HG02970 (cell line): Measurements from ENCODE around the gene GSTT4.
"Not testable (repeated sequence)": the region's sequence is repeated elsewhere in the genome, so short reads cannot be mapped to it uniquely, and the experiment has no call there.

Experiments
- ATAC-seq: cut with Tn5 transposase; IDR thresholded peaks from one replicate; pipeline ENCODE4 v1.9.1; 2021; ENCODE audit warnings: mild to moderate bottlenecking, moderate library complexity, moderate number of reproducible peaks; ENCODE audit not compliant: unreplicated experiment, low FRiP score

Gene GSTT4

DNA sequence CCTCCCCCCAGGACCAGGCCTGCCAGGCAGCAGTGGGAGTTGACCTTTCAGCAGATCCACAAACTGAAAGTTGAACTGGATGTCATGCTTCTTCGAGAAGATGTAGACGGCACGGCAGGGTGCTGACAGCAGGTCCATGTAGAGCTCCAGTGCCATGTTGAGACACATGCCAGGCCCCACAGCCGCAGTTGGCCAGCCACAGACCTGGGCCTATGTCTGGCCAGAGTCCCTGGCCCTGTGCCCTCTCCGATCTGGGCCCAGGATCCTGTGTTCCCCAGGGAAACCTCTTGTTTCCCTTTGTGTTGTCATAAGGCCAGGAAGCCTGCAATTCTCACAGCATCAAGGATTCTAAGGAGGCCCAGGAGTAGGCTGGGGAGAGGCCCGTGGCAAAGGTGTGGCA is at the start of gene GSTT4:
Gene GSTT4 (minus strand): TSS at position 253 of the 400 bp plus-strand sequence. CDS start 97 bp downstream, at position 156.
- no peak for ATAC-seq

DNA sequence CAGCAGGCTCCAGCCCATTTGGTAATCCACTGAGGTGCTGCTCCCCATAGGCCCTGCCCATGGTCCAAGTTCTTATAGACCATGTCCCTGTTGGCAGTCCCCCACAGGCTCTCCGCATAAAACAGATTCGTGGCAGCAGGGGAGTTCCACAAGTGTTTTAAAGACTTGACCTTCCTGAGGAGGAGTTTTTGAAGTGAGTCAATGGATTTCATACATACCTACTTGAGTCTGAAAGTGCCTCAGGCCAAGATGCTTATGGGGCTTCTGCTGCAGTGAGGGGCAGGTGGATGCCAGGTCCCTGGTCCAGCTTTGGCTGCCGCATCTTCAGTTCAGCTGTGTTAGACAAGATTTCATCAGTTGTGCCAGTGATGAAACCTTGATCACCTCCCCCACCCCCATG is 49.1 kb upstream of the GSTT4 start:
- ATAC-seq: no peak

DNA sequence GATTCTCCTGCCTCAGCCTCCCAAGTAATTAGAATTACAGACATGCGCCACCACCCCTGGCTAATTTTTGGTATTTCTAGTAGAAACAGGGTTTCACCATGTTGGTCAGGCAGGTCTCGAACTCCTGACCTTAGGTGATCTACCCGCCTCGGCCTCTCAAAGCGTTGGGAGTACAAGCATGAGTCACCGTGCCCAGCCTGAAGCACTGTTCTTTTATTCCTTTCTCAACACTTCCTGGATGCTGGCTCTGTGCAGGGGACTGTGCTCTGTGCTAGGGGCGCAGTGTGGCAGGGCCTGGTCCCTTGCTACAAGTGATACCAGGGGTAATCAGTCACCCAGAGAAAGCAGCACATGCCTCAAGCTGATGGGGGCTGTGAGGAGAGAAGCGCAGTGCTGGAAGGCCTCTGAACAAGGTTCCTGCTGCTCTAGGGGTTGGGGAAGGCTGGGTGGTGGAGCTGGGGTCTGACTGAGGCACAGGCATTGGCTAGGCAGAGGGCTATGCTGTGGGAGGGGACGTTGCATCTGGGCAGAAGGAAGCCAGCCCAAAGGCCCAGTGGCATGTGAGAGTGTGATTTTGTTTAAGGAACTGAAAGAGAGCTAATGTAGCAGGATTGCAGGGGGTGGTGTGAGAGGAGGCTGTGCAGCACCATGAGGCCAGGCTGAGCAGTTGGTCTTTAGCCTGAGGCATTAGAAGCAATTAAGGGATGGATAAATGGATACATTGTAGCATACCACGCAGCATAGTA is 48.4 kb upstream of the GSTT4 start:
- ATAC-seq: no peak

- ATAC-seq: no peak
These were observed 46.3 kb upstream of the GSTT4 start for GRCh38 chr22:24051568-24051967.

DNA sequence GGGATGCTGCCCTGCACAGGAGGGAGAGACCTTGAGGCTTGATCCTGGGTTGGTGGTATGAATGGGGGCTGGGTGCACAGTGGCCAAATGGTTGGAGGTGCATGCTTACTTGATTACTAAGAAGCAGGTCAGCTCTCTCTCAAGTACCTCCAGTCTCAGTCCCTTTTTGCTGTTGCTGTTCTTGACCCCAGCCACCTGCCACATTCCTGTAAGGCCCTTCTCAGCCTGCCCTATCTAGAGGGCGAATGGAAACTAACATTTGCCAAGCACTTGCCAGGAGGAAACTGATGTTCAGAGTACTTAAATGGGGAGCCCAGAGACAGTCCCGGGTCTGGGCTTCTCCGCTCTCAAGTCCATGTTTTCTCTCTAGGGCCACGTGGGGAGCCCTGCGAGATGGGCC is 45.8 kb upstream of the GSTT4 start:
- no peak for ATAC-seq

DNA sequence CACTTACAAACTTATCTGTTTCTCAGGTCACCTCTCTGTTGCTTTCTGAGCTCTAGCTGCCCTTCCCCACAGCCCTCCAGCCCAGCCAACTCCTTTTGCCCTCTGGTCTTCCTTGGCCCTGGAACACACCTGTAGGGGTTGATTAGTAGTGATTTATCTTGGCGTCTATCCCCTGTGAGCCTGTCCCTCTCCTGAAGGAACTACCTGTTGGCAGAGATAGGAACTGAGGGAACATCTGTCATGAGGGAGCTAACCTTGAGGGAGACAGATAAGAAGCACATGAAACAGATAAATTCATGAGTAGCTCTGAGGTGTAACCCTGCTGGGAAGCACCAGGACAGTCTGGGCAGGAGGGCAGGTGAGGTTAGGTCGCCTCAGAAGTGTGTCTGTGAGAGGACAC is 44.7 kb upstream of the GSTT4 start:
- ATAC-seq: no peak

- no peak for ATAC-seq
These were observed 44.0 kb upstream of the GSTT4 start for GRCh38 chr22:24049211-24049610.

- ATAC-seq: no peak
These were observed 40.8 kb upstream of the GSTT4 start for GRCh38 chr22:24046024-24046423.

DNA sequence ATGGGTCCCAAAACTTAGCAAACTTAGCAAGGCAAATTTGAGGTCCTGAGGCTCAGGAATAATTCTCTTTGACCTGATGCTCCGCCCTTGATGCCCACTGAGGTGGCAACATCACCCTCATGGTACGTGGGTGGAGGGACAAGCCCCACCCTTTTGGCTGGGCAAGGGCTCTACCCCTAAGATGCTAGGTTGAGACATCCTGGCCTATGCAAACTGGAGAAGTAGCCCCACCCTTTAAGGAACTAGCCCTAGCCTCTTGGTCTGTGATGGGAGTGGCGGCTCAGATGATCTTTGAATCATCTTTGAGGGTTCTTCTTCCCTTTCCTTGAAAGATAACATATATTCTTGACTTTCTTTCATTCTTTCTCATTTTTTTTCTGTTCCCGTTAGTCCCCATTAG is 38.7 kb upstream of the GSTT4 start:
- ATAC-seq: no peak

- ATAC-seq: not testable (repeated sequence)
These were observed 38.2 kb upstream of the GSTT4 start for GRCh38 chr22:24043465-24043864.

DNA sequence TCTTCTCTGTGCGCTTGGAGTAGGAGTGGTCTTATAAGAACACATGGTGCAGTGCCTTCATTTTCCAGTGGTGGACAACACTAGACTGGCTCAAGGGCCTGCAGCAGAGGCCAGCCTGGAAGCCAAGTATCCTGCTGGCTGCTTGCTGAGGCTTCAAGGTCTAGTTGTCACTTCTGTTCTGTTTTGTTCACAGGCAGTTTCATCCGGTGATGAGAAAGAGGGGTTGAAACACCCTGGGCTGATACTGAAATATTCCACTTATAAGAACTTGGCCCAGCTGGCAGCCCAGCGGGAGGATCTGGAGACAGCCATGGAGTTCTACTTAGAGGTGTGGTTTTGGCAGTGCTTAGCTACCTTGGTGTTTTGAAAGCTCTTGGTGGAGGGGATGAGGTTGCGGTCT is 35.7 kb upstream of the GSTT4 start:
- no peak for ATAC-seq

GRCh38 chr22:24039046-24039445 is 33.8 kb upstream of the GSTT4 start:
- ATAC-seq: no peak

DNA sequence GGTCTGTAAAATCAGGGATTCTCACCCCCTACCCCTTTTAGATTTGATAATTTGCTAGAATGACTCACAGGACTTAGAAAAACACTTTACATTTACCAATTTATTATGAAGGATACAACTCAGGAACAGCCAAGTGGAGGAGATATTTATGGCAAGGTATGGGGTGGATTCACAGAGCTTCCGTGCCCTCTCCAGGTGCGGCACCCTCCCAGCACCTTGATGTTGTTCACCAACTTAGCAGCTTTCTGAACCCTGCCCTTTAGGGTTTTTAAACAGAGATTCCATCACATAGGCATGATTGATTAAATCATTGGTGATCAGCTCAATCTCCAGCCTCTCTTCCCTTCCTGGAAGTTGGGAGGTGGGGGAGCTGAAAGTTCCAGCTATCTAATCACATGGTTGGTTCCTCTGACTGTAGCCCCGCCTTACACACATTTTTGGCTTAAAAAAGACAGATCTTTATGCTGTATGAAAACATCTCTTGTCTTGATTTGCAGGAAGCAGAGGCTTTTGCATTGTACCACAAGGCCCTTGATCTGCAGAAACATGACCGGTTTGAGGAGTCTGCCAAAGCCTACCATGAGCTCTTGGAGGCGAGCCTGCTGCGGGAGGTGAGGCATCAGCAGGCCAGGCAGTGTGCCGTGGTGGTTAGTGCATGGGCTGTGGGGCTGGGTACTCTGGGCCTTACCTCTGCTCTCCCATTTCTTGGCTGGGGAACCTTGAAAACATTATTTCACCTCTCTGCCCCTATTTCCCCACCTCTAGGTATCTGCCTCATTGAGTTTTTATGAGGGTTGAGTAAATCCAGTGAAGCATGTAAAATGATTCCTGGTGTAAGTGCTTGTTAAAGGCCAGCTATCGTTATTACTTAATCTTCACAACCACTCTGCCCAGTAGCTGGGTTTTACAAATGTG is 32.9 kb upstream of the GSTT4 start:
- ATAC-seq: no peak

GRCh38 chr22:24035296-24035695 is 30.0 kb upstream of the GSTT4 start:
- no peak for ATAC-seq

- ATAC-seq: no peak
These were observed 28.5 kb upstream of the GSTT4 start for GRCh38 chr22:24033731-24034130.

- no peak for ATAC-seq
These were observed 25.0 kb upstream of the GSTT4 start for GRCh38 chr22:24030186-24030702.

- ATAC-seq: no peak
These were observed 24.1 kb upstream of the GSTT4 start for GRCh38 chr22:24029304-24029703.

DNA sequence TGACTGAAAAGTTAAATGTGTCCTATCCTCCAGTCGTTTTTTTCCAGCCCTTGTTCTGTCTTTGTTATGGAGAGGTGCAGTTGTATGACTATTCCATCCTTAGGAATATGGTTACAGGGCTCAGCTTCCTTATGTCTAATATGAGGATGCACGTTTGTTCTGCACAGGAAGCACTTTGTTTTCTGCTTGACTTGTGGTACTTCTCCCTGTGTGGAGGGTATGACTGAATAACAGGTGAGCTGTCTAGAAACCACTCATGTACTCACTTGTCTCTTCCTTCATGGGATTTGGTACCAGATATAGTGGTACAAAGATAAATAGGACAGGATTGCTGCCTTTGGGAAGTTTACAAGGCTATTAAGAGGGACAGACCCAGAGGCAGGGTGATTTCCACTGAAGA is 23.3 kb upstream of the GSTT4 start:
- ATAC-seq: no peak

DNA sequence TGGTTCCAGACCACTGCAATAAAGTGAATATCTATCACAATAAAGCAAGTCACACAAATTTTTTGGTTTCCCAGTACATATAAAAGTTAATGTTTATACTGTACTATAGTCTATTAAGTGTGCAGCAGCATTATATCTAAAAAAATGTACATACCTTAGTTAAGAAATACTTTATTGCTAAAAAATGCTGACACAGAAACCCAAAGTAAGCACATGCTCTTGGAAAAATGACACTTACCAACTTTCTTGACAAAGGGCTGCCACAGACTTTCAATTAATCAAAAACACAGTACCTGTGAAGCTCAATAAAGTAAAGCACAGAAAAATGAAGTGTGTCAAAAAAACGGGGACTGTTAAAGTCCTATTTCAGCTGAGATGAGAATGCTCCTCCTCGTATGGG is 22.7 kb upstream of the GSTT4 start:
- ATAC-seq: no peak

DNA sequence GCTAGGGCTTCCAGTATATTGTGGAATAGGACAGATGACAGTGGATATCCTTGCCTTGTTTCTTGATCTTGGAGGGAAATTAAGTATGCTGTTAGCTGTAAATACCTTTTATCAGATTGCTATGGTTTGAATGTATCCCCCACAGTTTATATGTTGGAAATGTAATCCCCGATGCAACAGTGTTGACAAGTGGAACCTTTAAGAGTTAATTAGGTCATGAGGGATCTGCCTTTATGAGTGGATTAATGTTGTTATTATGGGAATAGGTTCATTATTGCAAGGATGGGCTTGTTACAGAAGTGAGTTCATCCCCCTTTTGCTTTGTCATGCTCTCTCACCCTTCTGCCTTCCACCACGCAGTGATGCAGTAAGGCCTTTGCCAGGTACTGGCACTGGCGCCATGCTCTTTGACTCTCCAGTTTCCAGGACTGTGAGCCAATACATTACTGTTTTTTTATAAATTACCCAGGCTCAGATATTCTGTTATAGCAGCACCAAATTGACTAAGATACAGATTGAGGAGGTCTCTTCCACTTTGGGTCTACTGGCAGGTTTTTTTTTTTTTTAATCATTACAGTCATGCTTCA is 22.2 kb upstream of the GSTT4 start:
- ATAC-seq: no peak

GRCh38 chr22:24026733-24027132 is 21.5 kb upstream of the GSTT4 start:
- ATAC-seq: no peak
